MM.1S (cell line): ENCODE data around the gene HSPB9.

Experiments used
- CTCF ChIP-seq: fragments of 300-600 bp; sonication (generic); IDR thresholded peaks from 2 replicates; pipeline ENCODE4 v1.5.1; 2016; ENCODE audit warnings: antibody characterized with exemption, low read length, mixed read lengths
- EZH2 ChIP-seq: fragments of 300-600 bp; sonication (generic); optimal IDR thresholded peaks from 2 replicates; pipeline ENCODE3; 2017; ENCODE audit warnings: low read depth, mild to moderate bottlenecking, antibody characterized with exemption, low read length, mixed read lengths

GRCh38 chr17:42094375-42095069 is 28.1 kb upstream of the HSPB9 start:
- TF ChIP-seq CTCF (no peak), EZH2 (no peak)
